ENCODE results near the gene HEPACAM.

HEPACAM gene

GRCh38 chr11:124875943-124876817 is 59.7 kb downstream of the HEPACAM start:
- TF ChIP-seq BACH2 (CRISPR knock-in tag; IDR thresholded peaks at IDR 0.05; ENCODE audit: borderline replicate concordance) (no peak), GLIS3 (CRISPR knock-in tag; IDR thresholded peaks at IDR 0.05) (no peak), ZFP30 (CRISPR knock-in tag; IDR thresholded peaks at IDR 0.05) (no peak), PATZ1 (CRISPR knock-in tag; IDR thresholded peaks at IDR 0.05; ENCODE audit: borderline replicate concordance) (peak; percentile 11; the same call in 1 of the 2 replicates)
- ATAC-seq: peak; percentile 96

GRCh38 chr11:124875401-124875800 is 60.4 kb downstream of the HEPACAM start:
- TF ChIP-seq, protein P1, sequence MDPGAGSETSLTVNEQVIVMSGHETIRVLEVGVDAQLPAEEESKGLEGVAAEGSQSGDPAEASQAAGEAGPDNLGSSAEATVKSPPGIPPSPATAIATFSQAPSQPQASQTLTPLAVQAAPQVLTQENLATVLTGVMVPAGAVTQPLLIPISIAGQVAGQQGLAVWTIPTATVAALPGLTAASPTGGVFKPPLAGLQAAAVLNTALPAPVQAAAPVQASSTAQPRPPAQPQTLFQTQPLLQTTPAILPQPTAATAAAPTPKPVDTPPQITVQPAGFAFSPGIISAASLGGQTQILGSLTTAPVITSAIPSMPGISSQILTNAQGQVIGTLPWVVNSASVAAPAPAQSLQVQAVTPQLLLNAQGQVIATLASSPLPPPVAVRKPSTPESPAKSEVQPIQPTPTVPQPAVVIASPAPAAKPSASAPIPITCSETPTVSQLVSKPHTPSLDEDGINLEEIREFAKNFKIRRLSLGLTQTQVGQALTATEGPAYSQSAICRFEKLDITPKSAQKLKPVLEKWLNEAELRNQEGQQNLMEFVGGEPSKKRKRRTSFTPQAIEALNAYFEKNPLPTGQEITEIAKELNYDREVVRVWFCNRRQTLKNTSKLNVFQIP (CRISPR knock-in tag; IDR thresholded peaks at IDR 0.05; ENCODE audit: borderline replicate concordance, low read depth): no peak
- TF ChIP-seq TSHZ2 (CRISPR knock-in tag; IDR thresholded peaks at IDR 0.05) (no peak), ZNF565 (CRISPR knock-in tag; conservative IDR thresholded peaks at IDR 0.05; ENCODE audit: low read depth) (no peak), CSDC2 (CRISPR knock-in tag; IDR thresholded peaks at IDR 0.05) (no peak), ZFP30 (CRISPR knock-in tag; IDR thresholded peaks at IDR 0.05) (no peak), OSR1 (CRISPR knock-in tag; IDR thresholded peaks at IDR 0.05) (no peak), SNAI2 (CRISPR knock-in tag; IDR thresholded peaks at IDR 0.05) (no peak), PATZ1 (CRISPR knock-in tag; IDR thresholded peaks at IDR 0.05; ENCODE audit: borderline replicate concordance) (no peak), ARNTL (CRISPR knock-in tag; IDR thresholded peaks at IDR 0.05; ENCODE audit: borderline replicate concordance, low read depth) (no peak), PPARA (CRISPR knock-in tag; IDR thresholded peaks at IDR 0.05; ENCODE audit: borderline replicate concordance) (no peak), ESRRG (CRISPR knock-in tag; IDR thresholded peaks at IDR 0.05) (no peak), TCF4 (CRISPR knock-in tag; IDR thresholded peaks at IDR 0.05; ENCODE audit: borderline replicate concordance) (no peak), ZC3H10 (CRISPR knock-in tag; IDR thresholded peaks at IDR 0.05) (no peak), TOX (CRISPR knock-in tag; IDR thresholded peaks at IDR 0.05; ENCODE audit: borderline replicate concordance) (no peak), ZNF70 (CRISPR knock-in tag; IDR thresholded peaks at IDR 0.05) (no peak), GLIS3 (CRISPR knock-in tag; IDR thresholded peaks at IDR 0.05) (no peak), RARB (CRISPR knock-in tag; IDR thresholded peaks at IDR 0.05) (no peak)
- TF ChIP-seq, protein P2, sequence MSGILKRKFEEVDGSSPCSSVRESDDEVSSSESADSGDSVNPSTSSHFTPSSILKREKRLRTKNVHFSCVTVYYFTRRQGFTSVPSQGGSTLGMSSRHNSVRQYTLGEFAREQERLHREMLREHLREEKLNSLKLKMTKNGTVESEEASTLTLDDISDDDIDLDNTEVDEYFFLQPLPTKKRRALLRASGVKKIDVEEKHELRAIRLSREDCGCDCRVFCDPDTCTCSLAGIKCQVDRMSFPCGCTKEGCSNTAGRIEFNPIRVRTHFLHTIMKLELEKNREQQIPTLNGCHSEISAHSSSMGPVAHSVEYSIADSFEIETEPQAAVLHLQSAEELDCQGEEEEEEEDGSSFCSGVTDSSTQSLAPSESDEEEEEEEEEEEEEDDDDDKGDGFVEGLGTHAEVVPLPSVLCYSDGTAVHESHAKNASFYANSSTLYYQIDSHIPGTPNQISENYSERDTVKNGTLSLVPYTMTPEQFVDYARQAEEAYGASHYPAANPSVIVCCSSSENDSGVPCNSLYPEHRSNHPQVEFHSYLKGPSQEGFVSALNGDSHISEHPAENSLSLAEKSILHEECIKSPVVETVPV (CRISPR knock-in tag; IDR thresholded peaks at IDR 0.05): no peak

More at GRCh38 chr11:124875401-124875800, 60.4 kb downstream of the HEPACAM start:
- no peak for ATAC-seq
